Calu3 (cell line): ENCODE results near the gene CRB1. TPM values are rescaled to one million over a fixed set of nuclear protein-coding genes. Genes with fewer than 3 reads are reported as not detected.

ENCODE experiments used
- BruUV-seq: library from RNA; stranded (reverse); fragments of 400-500 nt; replicated peaks from 2 replicates; lab custom pipeline; 2021; lab: Mats Ljungman, UMichigan
- CTCF ChIA-PET: fragments of 300-600 bp; sonication (Branson Sonifier 250); formaldehyde crosslinking; loops from one replicate; lab custom pipeline; 2022; ENCODE audit warnings: antibody characterized with exemption; lab: Charles Lee
- DNase-seq: peaks from one replicate; pipeline ENCODE4 v3.0.0; 2022
- H3K27ac Mint-ChIP-seq: one replicate; pipeline ENCODE4 v1.8.0; 2022; ENCODE audit warnings: mixed read lengths; ENCODE audit not compliant: unreplicated experiment
- H3K27me3 Mint-ChIP-seq: one replicate; pipeline ENCODE4 v1.8.0; 2022; ENCODE audit warnings: mixed read lengths; ENCODE audit not compliant: unreplicated experiment
- H3K36me3 Mint-ChIP-seq: one replicate; pipeline ENCODE4 v1.8.0; 2022; ENCODE audit warnings: mild to moderate bottlenecking, moderate library complexity, mixed read lengths; ENCODE audit not compliant: insufficient read depth, unreplicated experiment
- H3K4me1 Mint-ChIP-seq: one replicate; pipeline ENCODE4 v1.8.0; 2022; ENCODE audit warnings: mild to moderate bottlenecking, low read depth, mixed read lengths; ENCODE audit not compliant: unreplicated experiment
- H3K4me3 Mint-ChIP-seq: one replicate; pipeline ENCODE4 v1.8.0; 2022; ENCODE audit warnings: mild to moderate bottlenecking, low read depth, moderate library complexity, mixed read lengths; ENCODE audit not compliant: unreplicated experiment
- H3K9me3 Mint-ChIP-seq: one replicate; pipeline ENCODE4 v1.8.0; 2022; ENCODE audit warnings: low read depth, mixed read lengths; ENCODE audit not compliant: unreplicated experiment
- CTCF ChIP-seq: fragments of 200-600 bp; IDR thresholded peaks from one replicate; pipeline ENCODE4 v1.8.0; 2022; ENCODE audit warnings: antibody characterized with exemption; ENCODE audit not compliant: unreplicated experiment
- intact Hi-C: fragments of 100-400 bp; cut with micrococcal nuclease; formaldehyde crosslinking; loops from one replicate; pipeline ENCODE4 v1.10.0; 2022; ENCODE audit not compliant: unreplicated experiment
- total RNA-seq: library from RNA; stranded (reverse); gene quantifications from 2 replicates; pipeline ENCODE4 v1.2.3, GENCODE V29; 2022

CRB1 gene
- total RNA-seq, 1 experiment from 2014 or later = not detected

GRCh38 chr1:197327776-197328364, 59.8 kb downstream of the CRB1 start:
- intact Hi-C loops = loop anchor here (1.0 kb wide), 1 partner anchor 29 kb away; no protein-coding TSS in a partner anchor
- H3K36me3 Mint-ChIP-seq = no peaks in the 10 kb centered on the region
- DNase-seq = no peak
- CTCF ChIA-PET = interaction anchor here (0.6 to 0.9 kb wide), 4 partner anchors 27 to 1933 kb away, joined by 3 to 13 read pairs (median 4); no protein-coding TSS in a partner anchor
- H3K27me3 Mint-ChIP-seq = no peaks in the 10 kb centered on the region
- H3K4me1 Mint-ChIP-seq = no peaks in the 10 kb centered on the region
- H3K4me3 Mint-ChIP-seq = no peak overlapping the region
- BruUV-seq = no TSS peak
- peak; percentile 56 for TF ChIP-seq CTCF
- no peak overlapping the region for H3K27ac Mint-ChIP-seq
- no peaks in the 10 kb centered on the region for H3K9me3 Mint-ChIP-seq

- H3K36me3 Mint-ChIP-seq = no peaks in the 10 kb centered on the region
- H3K4me1 Mint-ChIP-seq = peaks cover 6% of the 10 kb centered on the region
- intact Hi-C loops = no loop called here
- no peaks in the 10 kb centered on the region for H3K9me3 Mint-ChIP-seq
- H3K27ac Mint-ChIP-seq = no peak overlapping the region
- no TSS peak for BruUV-seq
- no peak overlapping the region for H3K4me3 Mint-ChIP-seq
- CTCF ChIA-PET = no interaction called here
- TF ChIP-seq CTCF = no peak
- DNase-seq = no peak
- no peaks in the 10 kb centered on the region for H3K27me3 Mint-ChIP-seq
These were observed 62.2 kb downstream of the CRB1 start for GRCh38 chr1:197330213-197330612.

- CTCF ChIA-PET = interaction anchor here (1.1 to 1.5 kb wide), 2 partner anchors 13 to 107 kb away, joined by 3 to 7 read pairs; no protein-coding TSS in a partner anchor
- Mint-ChIP-seq H3K9me3 (no peaks in the 10 kb centered on the region), H3K36me3 (peaks cover 7% of the 10 kb centered on the region), H3K4me3 (no peak overlapping the region), H3K27ac (no peak overlapping the region), H3K4me1 (peaks cover 10% of the 10 kb centered on the region), H3K27me3 (no peaks in the 10 kb centered on the region)
- DNase-seq = no peak
- no TSS peak for BruUV-seq
- TF ChIP-seq CTCF = no peak
- intact Hi-C loops = no loop called here
These were observed 63.5 kb downstream of the CRB1 start for GRCh38 chr1:197331565-197331964.

- H3K27ac Mint-ChIP-seq = no peak overlapping the region
- no TSS peak for BruUV-seq
- DNase-seq = no peak
- H3K4me3 Mint-ChIP-seq = no peak overlapping the region
- CTCF ChIA-PET = interaction anchor here (1.5 kb wide), 1 partner anchor 109 kb away, joined by 7 read pairs; no protein-coding TSS in a partner anchor
- intact Hi-C loops = no loop called here
- no peak for TF ChIP-seq CTCF
- peaks cover 7% of the 10 kb centered on the region for H3K36me3 Mint-ChIP-seq
- H3K27me3 Mint-ChIP-seq = no peaks in the 10 kb centered on the region
- H3K4me1 Mint-ChIP-seq = peaks cover 10% of the 10 kb centered on the region
- no peaks in the 10 kb centered on the region for H3K9me3 Mint-ChIP-seq
These were observed 65.0 kb downstream of the CRB1 start for GRCh38 chr1:197333041-197333440.
